C4-2B (cell line): ENCODE results near the gene RPL10.

Experiments used
- ZFX ChIP-seq: fragments of 450-650 bp; IDR thresholded peaks from 2 replicates; pipeline ENCODE4 v1.6.1; 2017
- TF ChIP-seq, protein P1 (sequence below): fragments of 450-650 bp; conservative IDR thresholded peaks from 2 replicates; pipeline ENCODE4 v1.5.1; 2017; ENCODE audit warnings: mild to moderate bottlenecking

- TF ChIP-seq, protein P1, sequence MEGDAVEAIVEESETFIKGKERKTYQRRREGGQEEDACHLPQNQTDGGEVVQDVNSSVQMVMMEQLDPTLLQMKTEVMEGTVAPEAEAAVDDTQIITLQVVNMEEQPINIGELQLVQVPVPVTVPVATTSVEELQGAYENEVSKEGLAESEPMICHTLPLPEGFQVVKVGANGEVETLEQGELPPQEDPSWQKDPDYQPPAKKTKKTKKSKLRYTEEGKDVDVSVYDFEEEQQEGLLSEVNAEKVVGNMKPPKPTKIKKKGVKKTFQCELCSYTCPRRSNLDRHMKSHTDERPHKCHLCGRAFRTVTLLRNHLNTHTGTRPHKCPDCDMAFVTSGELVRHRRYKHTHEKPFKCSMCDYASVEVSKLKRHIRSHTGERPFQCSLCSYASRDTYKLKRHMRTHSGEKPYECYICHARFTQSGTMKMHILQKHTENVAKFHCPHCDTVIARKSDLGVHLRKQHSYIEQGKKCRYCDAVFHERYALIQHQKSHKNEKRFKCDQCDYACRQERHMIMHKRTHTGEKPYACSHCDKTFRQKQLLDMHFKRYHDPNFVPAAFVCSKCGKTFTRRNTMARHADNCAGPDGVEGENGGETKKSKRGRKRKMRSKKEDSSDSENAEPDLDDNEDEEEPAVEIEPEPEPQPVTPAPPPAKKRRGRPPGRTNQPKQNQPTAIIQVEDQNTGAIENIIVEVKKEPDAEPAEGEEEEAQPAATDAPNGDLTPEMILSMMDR = no peak
- TF ChIP-seq ZFX = no peak
Observed at GRCh38 chrX:154352012-154352401, 46.2 kb upstream of the RPL10 start.
